Naive thymus-derived CD8-positive, alpha-beta T cell (primary cell): ENCODE data around the gene CD300LG. TPM values are rescaled to one million over a fixed set of nuclear protein-coding genes. Genes with fewer than 3 reads are reported as not detected.

Source experiments
- ATAC-seq, 2 donors: fragments of 150-1000 bp; cut with Tn5 transposase in 1 of 2; sonication (Bioruptor Pico), chemical (Tn5 transposase) in 1 of 2; 1 replicate in 1 of 2; 2 replicates in 1 of 2; pipeline ENCODE4 v1.10.0; 2021; ENCODE audit warnings: mild to moderate bottlenecking in 2 of 2, moderate library complexity in 2 of 2
- POLR2A ChIA-PET: fragments of 350-600 bp; sonication (Branson Sonifier 250); formaldehyde crosslinking; loops from one replicate; lab custom pipeline; 2021; ENCODE audit warnings: antibody characterized with exemption; lab: Charles Lee
- DNase-seq, 10 donors: peaks; one replicate each; pipeline versions ENCODE4 v3.0.0 to v3.0.0-alpha.2; 2020 to 2022
- H3K27ac Mint-ChIP-seq, 10 donors: one replicate each; pipeline ENCODE4 v1.8.0; 2020 to 2022; ENCODE audit warnings: mild to moderate bottlenecking in 10 of 10, mixed read lengths in 10 of 10, moderate library complexity in 4 of 10, inconsistent platforms in 1 of 10
- H3K27me3 Mint-ChIP-seq, 5 donors: one replicate each; pipeline ENCODE4 v1.8.0; 2021 to 2022; ENCODE audit warnings: mixed read lengths in 5 of 5
- H3K36me3 Mint-ChIP-seq, 3 donors: one replicate each; pipeline ENCODE4 v1.8.0; 2020 to 2022; ENCODE audit warnings: mixed read lengths in 3 of 3, mild to moderate bottlenecking in 2 of 3, inconsistent platforms in 1 of 3
- H3K4me1 Mint-ChIP-seq, 4 donors: one replicate each; pipeline ENCODE4 v1.8.0; 2021 to 2022; ENCODE audit warnings: mixed read lengths in 4 of 4
- H3K4me3 Mint-ChIP-seq, 10 donors: one replicate each; pipeline ENCODE4 v1.8.0; 2020 to 2022; ENCODE audit warnings: mild to moderate bottlenecking in 10 of 10, mixed read lengths in 10 of 10, moderate library complexity in 6 of 10, inconsistent platforms in 1 of 10
- H3K9me3 Mint-ChIP-seq, 9 donors: one replicate each; pipeline ENCODE4 v1.8.0; 2020 to 2022; ENCODE audit warnings: mixed read lengths in 9 of 9, mild to moderate bottlenecking in 3 of 9, inconsistent platforms in 1 of 9, moderate library complexity in 1 of 9
- polyA plus RNA-seq, 3 donors: library from polyadenylated mRNA; unstranded; fragments of 300-500 nt; fragmentation: Illumina TruSeq; gene quantifications; one replicate each; pipeline ENCODE4 v1.2.3, GENCODE V29; 2021
- total RNA-seq, 8 experiments: library from RNA in 2 of 8; stranded (reverse) in 2 of 8; gene quantifications; one replicate each; pipeline ENCODE4 v1.2.3 and lab custom pipeline; 2021 to 2026

Gene CD300LG
- total and polyA plus RNA-seq, 5 experiments from 2014 or later, result not detected

DNA sequence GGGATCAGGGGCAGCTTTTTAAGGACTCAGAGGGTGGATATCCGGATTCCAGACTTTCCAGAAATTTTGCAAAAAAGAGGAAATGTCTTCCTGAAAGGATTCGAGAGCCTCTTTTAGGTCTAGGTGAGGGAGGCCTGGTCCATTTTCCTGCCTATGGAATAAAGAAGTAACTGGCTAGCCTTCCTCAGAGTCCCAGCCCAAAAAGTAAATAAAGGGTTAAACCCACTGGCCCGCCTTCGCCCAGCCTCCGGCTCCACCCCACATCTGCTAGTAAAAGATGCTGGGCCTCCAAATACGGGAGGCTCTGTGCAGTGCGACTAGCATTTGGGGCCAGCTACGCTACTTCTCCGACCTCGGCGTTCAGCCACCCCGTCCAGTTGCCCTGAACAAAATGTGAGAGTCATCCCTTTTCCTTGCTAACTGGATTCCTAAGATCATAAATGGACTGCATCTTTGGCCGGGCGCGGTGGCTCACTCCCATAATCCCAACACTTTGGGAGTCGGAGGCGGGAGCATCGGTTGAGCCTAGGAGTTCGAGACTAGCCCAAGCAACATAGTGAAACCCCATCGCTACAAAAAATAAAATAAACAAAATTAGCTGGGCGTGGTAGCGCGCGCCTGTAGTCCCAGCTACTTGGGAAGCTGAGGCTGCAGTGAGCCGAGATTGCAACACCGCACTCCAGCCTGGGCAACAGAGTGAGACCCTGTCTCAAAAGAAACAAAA is 61.2 kb downstream of the CD300LG start:
- DNase-seq (peak; percentile 37 to 81 (median 57)), ATAC-seq (peak; percentile 58 to 60)
- no peaks in the 10 kb centered on the region for H3K36me3 Mint-ChIP-seq
- peak overlapping the region; percentile 85 to 99 (median 92) for H3K4me3 Mint-ChIP-seq
- H3K4me1 Mint-ChIP-seq, result peaks cover 9 to 21% (median 20%) of the 10 kb centered on the region in 4 donors
- H3K27me3 Mint-ChIP-seq, result peaks cover 0 to 15% (median 0%) of the 10 kb centered on the region in 5 donors
- no peaks in the 10 kb centered on the region for H3K9me3 Mint-ChIP-seq
- POLR2A ChIA-PET, result interaction anchor here (0.6 to 1.8 kb wide), 2 partner anchors 29 to 216 kb away, joined by 3 to 4 read pairs; partner anchors contain the start of gene HDAC5
- H3K27ac Mint-ChIP-seq, result peak overlapping the region in 8 of 10 donors; percentile 28 to 98 (median 72)

- no peaks in the 10 kb centered on the region for H3K36me3 Mint-ChIP-seq
- POLR2A ChIA-PET, result interaction anchor here (0.7 to 1.2 kb wide), 3 partner anchors 9 to 1296 kb away, joined by 3 to 5 read pairs (median 5); no protein-coding TSS in a partner anchor
- H3K9me3 Mint-ChIP-seq, result no peaks in the 10 kb centered on the region
- H3K4me1 Mint-ChIP-seq, result peaks cover 7 to 21% (median 19%) of the 10 kb centered on the region in 4 donors
- ATAC-seq (no peak), DNase-seq (no peak)
- no peak overlapping the region for H3K4me3 Mint-ChIP-seq
- peaks cover 0 to 9% (median 0%) of the 10 kb centered on the region in 5 donors for H3K27me3 Mint-ChIP-seq
- no peak overlapping the region for H3K27ac Mint-ChIP-seq
Measured at GRCh38 chr17:43909537-43910231, 62.7 kb downstream of the CD300LG start.

- POLR2A ChIA-PET, result no interaction called here
- no peaks in the 10 kb centered on the region for H3K36me3 Mint-ChIP-seq
- no peak for ATAC-seq
- H3K9me3 Mint-ChIP-seq, result no peaks in the 10 kb centered on the region
- no peak overlapping the region for H3K4me3 Mint-ChIP-seq
- H3K4me1 Mint-ChIP-seq, result peaks cover 11 to 25% (median 18%) of the 10 kb centered on the region in 4 donors
- H3K27me3 Mint-ChIP-seq, result peaks cover 0 to 3% (median 0%) of the 10 kb centered on the region in 5 donors
- DNase-seq, result no peak
- no peak overlapping the region for H3K27ac Mint-ChIP-seq
Measured at GRCh38 chr17:43911904-43912303, 64.9 kb downstream of the CD300LG start.

DNA sequence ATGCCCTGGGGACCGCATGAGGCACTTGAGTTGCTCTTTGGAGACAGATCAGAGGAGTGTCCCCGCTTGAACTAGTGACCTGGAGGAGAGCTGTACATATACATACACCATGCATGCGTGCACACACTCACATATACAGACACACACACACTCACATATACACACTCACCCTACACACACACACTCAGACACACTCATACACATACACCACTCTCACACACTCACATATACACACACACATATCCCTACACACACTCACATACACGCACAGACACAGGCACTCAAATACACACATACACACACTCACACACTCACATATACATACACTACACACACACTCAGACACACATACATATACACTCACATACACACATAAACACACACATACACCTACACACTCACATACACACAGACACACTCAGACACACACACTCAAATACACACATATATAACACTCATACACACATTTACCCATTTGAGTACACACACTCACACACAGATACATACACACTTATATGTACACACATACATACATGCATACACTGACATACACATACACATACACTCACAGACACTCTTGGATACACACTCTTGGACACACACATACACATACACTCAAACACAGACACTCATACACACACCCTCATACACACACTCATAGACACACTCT is 65.8 kb downstream of the CD300LG start:
- Mint-ChIP-seq H3K4me1 (peaks cover 12 to 31% (median 17%) of the 10 kb centered on the region in 4 donors), H3K36me3 (no peaks in the 10 kb centered on the region), H3K9me3 (no peaks in the 10 kb centered on the region), H3K27ac (no peak overlapping the region), H3K27me3 (peaks cover 0 to 3% (median 0%) of the 10 kb centered on the region in 5 donors), H3K4me3 (no peak overlapping the region)
- POLR2A ChIA-PET, result no interaction called here
- ATAC-seq (no peak), DNase-seq (no peak)

Other genes starting within 250 kb of the CD300LG start
- not detected for gene MEOX1, start 185.3 kb upstream of the CD300LG start, total RNA-seq
- gene MEOX1, start 185.3 kb upstream of the CD300LG start, polyA plus RNA-seq, result 1 to 10 TPM in 2 of 3 donors, under 1 TPM in 1; 0.66 to 5.9 (median 1.5) TPM
- gene SOST, start 88.4 kb upstream of the CD300LG start, total RNA-seq, result not detected
- not detected for gene SOST, start 88.4 kb upstream of the CD300LG start, polyA plus RNA-seq
- 10 to 100 TPM; 11.6 to 13.0 TPM for gene DUSP3, start 68.2 kb upstream of the CD300LG start, total RNA-seq
- 1 to 10 TPM; 5.9 to 7.5 (median 6.4) TPM for gene DUSP3, start 68.2 kb upstream of the CD300LG start, polyA plus RNA-seq
- gene CFAP97D1, start 66.7 kb upstream of the CD300LG start, total RNA-seq, result not detected
- not detected for gene CFAP97D1, start 66.7 kb upstream of the CD300LG start, polyA plus RNA-seq
- under 1 TPM in 1 of 2 experiments, not detected in 1; 0.16 TPM for gene MPP3, start 14.0 kb upstream of the CD300LG start, total RNA-seq
- gene MPP3, start 14.0 kb upstream of the CD300LG start, polyA plus RNA-seq, result not detected
- 1 to 10 TPM; 2.4 to 5.2 TPM for gene MPP2, start 60.4 kb downstream of the CD300LG start, total RNA-seq
- 1 to 10 TPM; 1.1 to 4.0 (median 3.1) TPM for gene MPP2, start 60.4 kb downstream of the CD300LG start, polyA plus RNA-seq
- gene PPY, start 95.3 kb downstream of the CD300LG start, total RNA-seq, result not detected
- not detected for gene PPY, start 95.3 kb downstream of the CD300LG start, polyA plus RNA-seq
- gene PYY, start 106.8 kb downstream of the CD300LG start, total RNA-seq, result not detected
- gene PYY, start 106.8 kb downstream of the CD300LG start, polyA plus RNA-seq, result not detected
- gene NAGS, start 157.4 kb downstream of the CD300LG start, total RNA-seq, result under 1 TPM; 0.19 to 0.96 TPM
- gene NAGS, start 157.4 kb downstream of the CD300LG start, polyA plus RNA-seq, result under 1 TPM; 0.39 to 0.62 (median 0.59) TPM
- gene TMEM101, start 167.8 kb downstream of the CD300LG start, total RNA-seq, result 10 to 100 TPM; 26.8 to 27.6 TPM
- gene TMEM101, start 167.8 kb downstream of the CD300LG start, polyA plus RNA-seq, result 10 to 100 TPM; 23.6 to 28.8 (median 27.1) TPM
- 10 to 100 TPM; 33.3 to 36.0 TPM for gene LSM12, start 219.5 kb downstream of the CD300LG start, total RNA-seq
- gene LSM12, start 219.5 kb downstream of the CD300LG start, polyA plus RNA-seq, result 10 to 100 TPM; 63.4 to 82.6 (median 66.7) TPM
- 10 to 100 TPM; 15.0 to 19.1 TPM for gene G6PC3, start 223.6 kb downstream of the CD300LG start, total RNA-seq
- 10 to 100 TPM; 25.5 to 31.3 (median 26.6) TPM for gene G6PC3, start 223.6 kb downstream of the CD300LG start, polyA plus RNA-seq